ENCODE data around the gene SLN.
"Not testable (repeated sequence)": the region's sequence is repeated elsewhere in the genome, so short reads cannot be mapped to it uniquely, and the experiment has no call there.

SLN gene

DNA sequence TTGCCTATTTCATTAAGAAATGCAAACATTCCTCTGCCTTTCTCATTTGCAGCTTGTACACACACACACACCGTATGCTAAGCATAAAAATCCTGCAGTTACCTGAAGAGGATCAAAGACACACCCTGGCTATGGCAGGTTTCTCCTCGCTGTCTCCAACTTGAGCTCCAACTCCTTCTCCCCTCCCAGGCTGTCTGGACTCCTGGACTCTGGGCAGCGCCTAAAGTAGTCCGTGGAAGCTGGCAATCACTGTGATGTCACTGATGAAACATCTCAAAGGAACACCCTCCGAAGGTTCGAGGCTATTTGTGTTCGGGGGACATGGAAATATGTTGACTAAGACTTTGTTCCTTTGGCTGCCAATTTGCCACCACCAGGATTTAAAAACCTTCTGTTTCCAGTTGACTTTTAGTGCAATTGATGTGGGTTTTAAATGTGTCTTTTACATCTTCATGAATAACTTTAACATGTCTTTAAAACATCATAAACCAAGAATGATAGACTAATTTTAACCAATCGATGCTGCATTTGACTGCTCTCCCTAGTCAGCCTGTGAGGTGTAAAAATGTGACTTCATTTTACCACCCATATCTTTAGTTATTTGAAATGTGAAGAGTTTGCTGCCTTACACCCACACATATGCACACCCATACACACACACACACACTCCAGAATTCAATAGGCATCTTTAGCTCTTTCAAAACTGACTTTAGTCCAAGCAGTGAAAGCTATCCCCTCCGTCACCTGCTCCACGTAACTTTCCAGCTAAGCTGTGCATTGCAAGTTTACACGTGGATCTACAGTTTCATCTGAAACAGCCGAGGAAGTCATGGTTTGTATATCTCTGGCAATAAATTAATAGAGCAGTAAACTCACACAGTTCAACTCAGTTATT, at the start of gene SLN:
SLN (minus strand) TSS at position 196 of the 895 bp plus-strand sequence.
- no peak for TF ChIP-seq Cebpa-rat (IDR thresholded peaks at IDR 0.05)
- Histone ChIP-seq H3K9me3 (no peaks in the 10 kb centered on the region), H3K9ac (no peak within 1 kb of the TSS), H3K27me3 (no peaks in the 10 kb centered on the region), H3K4me3 (no peak within 1 kb of the TSS), H3K4me1 (no peaks in the 10 kb centered on the region), H3K4me2 (no peak within 1 kb of the TSS), H4K20me1 (no peaks in the 10 kb centered on the region), H3K27ac (no peak within 1 kb of the TSS), H3K36me3 (no peaks in the 10 kb centered on the region)

DNA sequence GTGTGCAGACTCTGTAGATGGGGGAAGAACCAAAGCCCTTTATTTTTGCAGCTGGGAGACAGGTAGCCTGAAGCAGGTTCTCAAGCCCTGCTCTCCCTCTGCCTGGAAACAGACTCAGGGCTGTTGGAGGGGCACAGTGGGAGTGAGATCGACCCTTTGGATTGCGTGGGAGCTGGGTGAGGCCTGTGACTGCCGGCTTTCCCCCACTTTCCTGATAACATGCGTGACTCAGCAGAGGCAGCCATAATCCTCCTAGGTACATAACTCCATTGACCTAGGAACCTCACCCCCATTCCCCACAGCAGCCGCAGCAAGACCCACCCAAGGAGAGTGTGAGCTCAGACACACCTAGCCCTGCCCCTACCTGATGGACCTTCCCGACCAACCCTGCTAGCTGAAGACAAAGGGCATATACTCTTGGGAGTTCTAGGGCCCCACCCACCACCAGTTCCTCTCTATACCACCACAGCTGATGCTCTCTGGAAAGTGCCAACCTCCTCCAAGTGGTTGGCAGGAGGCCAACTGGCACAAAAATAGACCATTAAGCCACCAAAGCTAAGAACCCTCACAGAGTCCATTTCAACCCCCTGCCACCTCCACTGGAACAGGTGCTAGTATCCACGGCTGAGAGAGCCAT, 47.0 kb upstream of the SLN start:
- not testable (repeated sequence) for H3K9me3 ChIP-seq, H3K36me3 ChIP-seq, H4K20me1 ChIP-seq, H3K27me3 ChIP-seq, H3K27ac ChIP-seq, H3K9ac ChIP-seq, H3K4me3 ChIP-seq
- Histone ChIP-seq H3K4me2 (peak overlapping the region; percentile 61), H3K4me1 (peaks cover 19% of the 10 kb centered on the region)

DNA sequence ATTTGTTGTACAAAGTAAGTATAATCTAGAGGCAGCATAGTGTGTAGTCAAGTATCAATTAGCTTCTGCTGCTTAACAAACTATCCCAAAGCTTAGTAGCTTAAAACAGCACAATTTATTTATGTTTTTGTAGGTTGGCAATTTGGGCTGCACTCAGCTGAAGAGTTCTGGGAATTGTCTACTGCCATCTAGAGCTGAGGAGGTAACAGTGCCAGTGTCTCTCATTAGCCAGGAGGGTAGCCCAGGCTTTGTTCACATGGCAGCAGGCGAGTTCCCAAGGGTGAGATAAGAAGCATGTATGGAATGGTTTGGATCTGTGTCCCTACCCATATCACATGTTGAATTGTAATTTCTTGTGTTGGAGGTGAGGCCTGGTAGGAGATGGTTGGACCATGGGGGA, 45.8 kb upstream of the SLN start:
- H3K4me3 ChIP-seq = no peak overlapping the region
- H3K4me1 ChIP-seq = peaks cover 19% of the 10 kb centered on the region
- H3K27ac ChIP-seq = no peak overlapping the region
- H3K9me3 ChIP-seq = peaks cover 9% of the 10 kb centered on the region; the same call in 1 of the 2 replicates
- TF ChIP-seq Cebpa-rat (IDR thresholded peaks at IDR 0.05) = no peak
- no peaks in the 10 kb centered on the region for H3K27me3 ChIP-seq
- H4K20me1 ChIP-seq = no peaks in the 10 kb centered on the region
- H3K4me2 ChIP-seq = 0 out of 2 replicates have a peak overlapping the region, but pooled peaks have one; percentile 61
- H3K36me3 ChIP-seq = no peaks in the 10 kb centered on the region
- no peak overlapping the region for H3K9ac ChIP-seq

DNA sequence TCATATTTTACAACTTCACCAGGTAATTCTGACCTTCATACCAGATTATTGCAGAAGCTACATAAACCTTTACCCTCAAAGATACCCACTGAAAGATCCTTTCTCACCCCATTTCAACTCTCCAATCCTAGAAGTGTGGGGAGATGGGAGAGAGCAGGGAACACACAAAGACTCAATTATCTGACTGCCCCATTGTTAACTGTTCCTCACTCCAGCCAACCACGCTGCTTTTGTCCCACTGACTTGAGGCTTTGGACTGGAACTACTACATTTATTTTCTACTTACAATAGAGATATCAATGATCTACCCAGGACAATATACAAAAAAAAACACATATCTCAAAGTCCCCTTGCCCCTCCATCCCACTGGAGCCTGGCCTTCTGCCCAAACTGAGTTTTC, 44.7 kb upstream of the SLN start:
- Histone ChIP-seq H3K27ac (no peak overlapping the region), H3K9me3 (peaks cover 9% of the 10 kb centered on the region; the same call in 1 of the 2 replicates), H3K36me3 (no peaks in the 10 kb centered on the region), H3K4me3 (no peak overlapping the region), H3K27me3 (no peaks in the 10 kb centered on the region), H3K4me1 (peaks cover 19% of the 10 kb centered on the region), H3K4me2 (no peak overlapping the region), H3K9ac (no peak overlapping the region), H4K20me1 (no peaks in the 10 kb centered on the region)
- no peak for TF ChIP-seq Cebpa-rat (IDR thresholded peaks at IDR 0.05)

DNA sequence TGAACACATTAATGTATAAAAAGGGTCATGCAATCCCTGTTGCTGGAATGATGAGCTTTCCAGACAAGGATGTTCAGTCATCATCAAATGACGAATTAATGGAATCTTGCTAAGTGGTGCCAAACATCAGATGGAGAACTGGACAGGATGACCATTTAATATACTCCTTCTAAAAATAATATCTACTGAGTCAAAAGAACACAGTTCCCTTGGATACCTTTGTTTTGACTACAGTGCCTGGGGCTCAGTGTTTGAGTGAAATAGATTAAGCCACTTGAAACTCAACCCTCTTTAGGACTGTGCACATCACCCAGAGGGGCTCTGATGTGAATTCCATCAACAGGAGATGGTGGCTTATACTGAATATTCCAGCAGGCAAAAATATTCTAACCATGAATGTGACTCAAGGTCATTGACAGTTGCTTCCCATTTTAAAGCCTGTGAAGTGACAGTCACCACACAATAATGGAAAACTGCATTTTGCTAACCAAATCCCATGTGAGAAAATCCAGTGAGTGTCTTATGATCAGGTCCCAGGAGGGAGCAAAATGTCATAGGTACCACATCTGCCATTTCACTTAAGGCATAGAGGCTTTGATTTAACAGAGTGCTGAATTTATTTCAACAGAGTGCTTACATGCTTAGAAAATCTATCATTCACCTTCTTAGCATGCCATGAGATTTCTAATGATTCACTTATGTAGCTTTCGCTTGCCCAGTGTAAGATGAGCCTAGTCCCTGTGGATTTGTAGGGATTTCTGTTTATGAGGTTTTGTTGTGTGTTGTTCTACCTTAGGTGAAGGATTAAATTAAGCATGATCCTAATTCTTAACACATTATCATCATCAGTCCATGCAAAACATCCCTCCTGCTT, 41.3 kb upstream of the SLN start:
- H3K4me2 ChIP-seq = no peak overlapping the region
- H4K20me1 ChIP-seq = no peaks in the 10 kb centered on the region
- H3K27ac ChIP-seq = no peak overlapping the region

DNA sequence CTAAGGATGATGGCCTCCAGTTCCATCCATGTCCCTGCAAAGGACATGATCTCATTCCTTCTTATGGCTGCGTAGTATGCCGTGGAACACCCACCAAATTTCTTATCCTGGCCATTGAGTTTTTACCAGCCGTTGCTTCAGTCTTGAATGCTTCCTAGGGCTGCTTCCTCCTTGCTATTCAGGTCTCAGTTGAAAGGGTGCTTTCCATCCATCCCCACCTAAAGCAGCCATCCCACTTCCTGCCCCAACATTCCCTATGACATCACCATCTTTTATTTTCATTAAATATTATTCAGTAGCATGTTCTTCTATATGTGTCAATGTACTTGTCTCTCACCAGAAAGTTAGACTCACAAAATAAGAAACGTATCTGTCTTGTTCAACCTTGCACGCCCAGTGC, 40.7 kb upstream of the SLN start:
- Histone ChIP-seq H3K9me3 (no peaks in the 10 kb centered on the region), H3K27me3 (no peaks in the 10 kb centered on the region), H3K27ac (no peak overlapping the region), H3K4me2 (no peak overlapping the region), H3K9ac (no peak overlapping the region), H3K4me1 (no peaks in the 10 kb centered on the region), H3K36me3 (no peaks in the 10 kb centered on the region), H4K20me1 (no peaks in the 10 kb centered on the region), H3K4me3 (no peak overlapping the region)
- no peak for TF ChIP-seq Cebpa-rat (IDR thresholded peaks at IDR 0.05)

More for the DNA sequence above, 41.3 kb upstream of the SLN start:
- Histone ChIP-seq H3K9ac (no peak overlapping the region), H3K4me3 (no peak overlapping the region), H3K9me3 (no peaks in the 10 kb centered on the region), H3K27me3 (no peaks in the 10 kb centered on the region), H3K4me1 (peaks cover 5% of the 10 kb centered on the region), H3K36me3 (no peaks in the 10 kb centered on the region)
- no peak for TF ChIP-seq Cebpa-rat (IDR thresholded peaks at IDR 0.05)

DNA sequence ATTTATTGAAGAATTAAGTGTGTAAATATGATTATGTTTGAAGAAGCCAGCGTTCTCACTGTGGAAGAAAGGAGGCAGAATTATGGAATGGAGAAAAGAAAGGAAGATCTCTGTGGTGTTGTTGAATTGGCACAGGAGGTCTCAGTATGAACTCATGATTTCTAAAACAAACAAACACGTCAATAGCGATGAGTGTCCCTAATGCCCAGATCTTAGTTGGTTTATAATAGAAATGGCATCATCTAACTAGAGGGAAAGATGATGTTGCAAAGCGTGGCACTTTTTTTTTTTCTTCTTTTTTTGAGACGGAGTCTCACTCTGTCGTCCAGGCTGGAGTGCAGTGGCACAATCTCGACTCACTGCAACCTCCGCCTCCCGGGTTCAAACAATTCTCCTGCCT, 39.2 kb upstream of the SLN start:
- no peaks in the 10 kb centered on the region for H3K4me1 ChIP-seq
- no peak overlapping the region for H3K9ac ChIP-seq
- H3K27ac ChIP-seq = no peak overlapping the region
- no peaks in the 10 kb centered on the region for H3K9me3 ChIP-seq
- no peak overlapping the region for H3K4me2 ChIP-seq
- no peaks in the 10 kb centered on the region for H4K20me1 ChIP-seq
- no peaks in the 10 kb centered on the region for H3K36me3 ChIP-seq
- H3K27me3 ChIP-seq = no peaks in the 10 kb centered on the region
- no peak for TF ChIP-seq Cebpa-rat (IDR thresholded peaks at IDR 0.05)
- H3K4me3 ChIP-seq = no peak overlapping the region

DNA sequence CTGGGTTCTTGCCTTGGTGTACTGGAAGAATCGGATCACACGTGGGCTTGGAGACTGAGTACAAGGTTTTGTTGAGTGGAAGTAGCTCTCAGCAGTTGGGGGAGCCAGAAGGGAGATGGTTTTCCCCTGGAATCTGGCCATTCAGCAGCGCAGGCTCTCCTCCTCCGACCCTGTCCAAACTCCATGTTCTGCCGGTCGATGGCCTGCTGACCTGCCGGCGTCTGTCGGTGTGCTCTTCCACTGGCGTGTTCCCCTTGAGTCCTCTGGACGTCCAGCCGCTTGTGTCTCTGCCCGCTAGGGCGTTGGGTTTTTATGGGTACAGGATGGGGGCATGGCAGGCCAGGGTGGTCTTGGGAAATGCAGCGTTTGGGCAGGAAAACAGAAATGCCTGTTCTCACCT, 38.5 kb upstream of the SLN start:
- H4K20me1 ChIP-seq = no peaks in the 10 kb centered on the region
- H3K27ac ChIP-seq = no peak overlapping the region
- H3K36me3 ChIP-seq = no peaks in the 10 kb centered on the region
- no peak overlapping the region for H3K9ac ChIP-seq
- H3K27me3 ChIP-seq = no peaks in the 10 kb centered on the region
- H3K4me2 ChIP-seq = no peak overlapping the region
- no peak for TF ChIP-seq Cebpa-rat (IDR thresholded peaks at IDR 0.05)
- H3K4me3 ChIP-seq = no peak overlapping the region
- H3K4me1 ChIP-seq = no peaks in the 10 kb centered on the region
- H3K9me3 ChIP-seq = no peaks in the 10 kb centered on the region

DNA sequence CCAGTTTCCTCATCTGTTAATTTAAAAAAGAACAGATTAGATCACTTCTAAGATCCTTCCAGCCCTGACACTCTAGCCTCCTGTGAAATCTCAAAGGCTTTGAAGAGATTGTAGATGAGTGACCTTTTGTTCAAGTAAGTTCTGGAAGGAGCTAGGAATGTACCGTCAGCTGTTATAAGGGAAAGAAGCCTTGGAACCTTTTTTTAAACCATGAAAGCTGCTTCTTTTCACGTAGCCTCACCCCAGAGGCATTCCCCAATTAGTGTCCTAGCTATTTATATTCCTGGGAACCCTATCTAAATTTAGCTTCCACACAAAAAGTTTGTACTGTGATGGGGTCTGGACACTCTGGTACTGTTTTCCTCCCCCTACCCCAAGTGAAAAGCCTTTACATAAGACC, 35.8 kb upstream of the SLN start:
- no peak overlapping the region for H3K4me3 ChIP-seq
- no peaks in the 10 kb centered on the region for H3K4me1 ChIP-seq
- H3K27me3 ChIP-seq = no peaks in the 10 kb centered on the region
- H4K20me1 ChIP-seq = no peaks in the 10 kb centered on the region
- TF ChIP-seq Cebpa-rat (IDR thresholded peaks at IDR 0.05) = no peak
- H3K27ac ChIP-seq = no peak overlapping the region
- no peak overlapping the region for H3K4me2 ChIP-seq
- no peaks in the 10 kb centered on the region for H3K36me3 ChIP-seq
- H3K9ac ChIP-seq = no peak overlapping the region
- no peaks in the 10 kb centered on the region for H3K9me3 ChIP-seq

Data from BLaER1 (cell line).